ENCODE measurements around the gene APC. TPM values are rescaled to one million over a fixed set of nuclear protein-coding genes. Genes with fewer than 3 reads are reported as not detected.

Gene APC
- total RNA-seq, 2 donors from 2014 or later: 27.5 to 75.8 TPM

GRCh38 chr5:112811023-112811422, 73.3 kb downstream of the APC start:
- TF ChIP-seq POLR2A (IDR thresholded peaks at IDR 0.05) (no peak), CTCF (IDR thresholded peaks at IDR 0.05) (no peak)
- H3K36me3 ChIP-seq (replicated peaks in 1 of 2; ENCODE audit: insufficient read depth in 1 of 2, low read depth in 2 of 2): peaks cover 0 to 2% of the 10 kb centered on the region in 2 donors
- intact Hi-C loops (cut with DNase I): no loop called here
- H3K4me1 ChIP-seq: no peaks in the 10 kb centered on the region
- no peaks in the 10 kb centered on the region for H3K27me3 ChIP-seq
- no peak overlapping the region for H3K4me3 ChIP-seq
- 92 to 100% methylated on average over 1 of the region's 1 CpG for WGBS, 2 donors
- H3K27ac ChIP-seq: no peak overlapping the region
- DNase-seq: no peak
- no peak for ATAC-seq
- H3K9me3 ChIP-seq: no peaks in the 10 kb centered on the region

- intact Hi-C loops (cut with DNase I): no loop called here
- DNase-seq (no peak), ATAC-seq (no peak)
- H3K4me3 ChIP-seq: no peak overlapping the region
- no peak for TF ChIP-seq CTCF (IDR thresholded peaks at IDR 0.05)
- TF ChIP-seq POLR2A (IDR thresholded peaks at IDR 0.05): no peak
- H3K36me3 ChIP-seq (replicated peaks in 1 of 2; ENCODE audit: insufficient read depth in 1 of 2, low read depth in 2 of 2): peaks cover 0 to 2% of the 10 kb centered on the region in 2 donors
- H3K27me3 ChIP-seq: no peaks in the 10 kb centered on the region
- WGBS, 2 donors: 74 to 87% methylated on average over 1 of the region's 1 CpG
- H3K4me1 ChIP-seq: no peaks in the 10 kb centered on the region
- no peaks in the 10 kb centered on the region for H3K9me3 ChIP-seq
- H3K27ac ChIP-seq: no peak overlapping the region
Observed at GRCh38 chr5:112812549-112812948, 74.9 kb downstream of the APC start.

- Histone ChIP-seq H3K4me3 (no peak overlapping the region), H3K27ac (no peak overlapping the region), H3K4me1 (no peaks in the 10 kb centered on the region), H3K27me3 (no peaks in the 10 kb centered on the region), H3K36me3 (replicated peaks in 1 of 2; ENCODE audit: insufficient read depth in 1 of 2, low read depth in 2 of 2) (peaks cover 0 to under 1% of the 10 kb centered on the region in 2 donors), H3K9me3 (no peaks in the 10 kb centered on the region)
- intact Hi-C loops (cut with DNase I): no loop called here
- no peak for ATAC-seq
- WGBS, 2 donors: 95 to 100% methylated on average over 1 of the region's 1 CpG
- TF ChIP-seq POLR2A (IDR thresholded peaks at IDR 0.05) (no peak), CTCF (IDR thresholded peaks at IDR 0.05) (no peak)
- no peak for DNase-seq
Observed at GRCh38 chr5:112820246-112820645, 82.6 kb downstream of the APC start.

GRCh38 chr5:112822456-112822855, 84.8 kb downstream of the APC start:
- WGBS, 2 donors: 68 to 95% methylated on average over 4 of the region's 4 CpGs
- intact Hi-C loops (cut with DNase I): no loop called here
- Histone ChIP-seq H3K36me3 (replicated peaks in 1 of 2; ENCODE audit: insufficient read depth in 1 of 2, low read depth in 2 of 2) (no peaks in the 10 kb centered on the region), H3K27me3 (no peaks in the 10 kb centered on the region), H3K4me3 (no peak overlapping the region), H3K4me1 (no peaks in the 10 kb centered on the region), H3K9me3 (no peaks in the 10 kb centered on the region), H3K27ac (no peak overlapping the region)
- TF ChIP-seq POLR2A (IDR thresholded peaks at IDR 0.05) (no peak), CTCF (IDR thresholded peaks at IDR 0.05) (no peak)
- no peak for ATAC-seq
- no peak for DNase-seq

- Histone ChIP-seq H3K36me3 (replicated peaks in 1 of 2; ENCODE audit: insufficient read depth in 1 of 2, low read depth in 2 of 2) (no peaks in the 10 kb centered on the region), H3K27me3 (no peaks in the 10 kb centered on the region), H3K9me3 (no peaks in the 10 kb centered on the region), H3K4me1 (no peaks in the 10 kb centered on the region), H3K27ac (no peak overlapping the region), H3K4me3 (no peak overlapping the region)
- TF ChIP-seq CTCF (IDR thresholded peaks at IDR 0.05) (no peak), POLR2A (IDR thresholded peaks at IDR 0.05) (no peak)
- 69 to 87% methylated on average over 2 of the region's 2 CpGs for WGBS, 2 donors
- intact Hi-C loops (cut with DNase I): no loop called here
- no peak for ATAC-seq
- DNase-seq: no peak
Observed at GRCh38 chr5:112823181-112823580, 85.5 kb downstream of the APC start.

Measured in body of pancreas (tissue), 4 donors.